ENCODE data around the gene RNF220.

The RNF220 gene

DNA sequence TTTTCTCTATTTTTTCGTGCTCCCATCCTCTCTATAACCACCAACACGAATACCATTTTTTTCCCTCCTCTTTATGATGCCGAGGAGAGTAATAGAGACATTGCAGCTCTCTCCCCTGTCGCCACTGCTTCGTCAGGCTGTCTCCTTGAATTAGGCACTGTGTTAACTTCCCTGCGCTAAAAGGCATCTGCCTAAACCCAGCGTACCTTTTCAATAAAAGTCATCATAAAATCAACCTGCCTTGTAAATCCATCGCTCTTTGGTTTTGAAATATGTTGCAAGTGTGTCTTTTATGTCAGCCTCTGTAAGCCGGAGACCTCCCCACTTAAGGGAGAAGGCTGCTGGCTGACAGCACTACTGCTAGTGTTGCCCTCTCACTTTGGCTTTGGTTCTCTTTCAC is 8.7 kb downstream of the RNF220 start:
- DNase-seq (ENCODE audit: insufficient read length, low spot score) (no peak), FAIRE-seq (no peak)
- no peak for TF ChIP-seq POLR2A (IDR thresholded peaks at IDR 0.05; ENCODE audit: low read depth, low read length)

DNA sequence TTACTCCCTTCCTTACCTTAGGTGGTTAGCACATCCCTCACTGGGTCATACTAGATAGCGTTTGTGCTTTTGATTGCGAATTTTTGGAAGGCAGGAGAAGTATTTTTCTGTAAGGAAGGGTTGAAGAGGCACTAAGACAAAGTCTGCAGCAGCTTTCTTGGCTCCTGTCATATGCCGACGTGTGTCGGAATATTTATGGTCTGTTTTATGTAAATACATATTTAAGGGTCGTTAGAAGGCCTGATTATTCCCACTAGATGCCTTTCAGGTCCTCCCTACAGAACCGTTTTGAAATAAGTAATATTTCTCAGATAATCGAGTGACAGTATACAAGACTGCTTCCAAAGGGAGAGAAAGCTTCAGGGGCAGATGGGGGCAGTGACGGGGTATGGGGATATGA is 10.0 kb downstream of the RNF220 start:
- FAIRE-seq (no peak), DNase-seq (ENCODE audit: insufficient read length, low spot score) (no peak)
- no peak for TF ChIP-seq POLR2A (IDR thresholded peaks at IDR 0.05; ENCODE audit: low read depth, low read length)

- no peak for TF ChIP-seq POLR2A (IDR thresholded peaks at IDR 0.05; ENCODE audit: low read depth, low read length)
- FAIRE-seq (no peak), DNase-seq (ENCODE audit: insufficient read length, low spot score) (no peak)
Measured at GRCh38 chr1:44416408-44416807, 11.4 kb downstream of the RNF220 start.

GRCh38 chr1:44417351-44418021 is 12.4 kb downstream of the RNF220 start:
- DNase-seq (ENCODE audit: insufficient read length, low spot score) (no peak), FAIRE-seq (no peak)
- no peak for TF ChIP-seq POLR2A (IDR thresholded peaks at IDR 0.05; ENCODE audit: low read depth, low read length)

GRCh38 chr1:44418022-44418673 is 13.1 kb downstream of the RNF220 start:
- DNase-seq (ENCODE audit: insufficient read length, low spot score) (no peak), FAIRE-seq (no peak)
- no peak for TF ChIP-seq POLR2A (IDR thresholded peaks at IDR 0.05; ENCODE audit: low read depth, low read length)

- no peak for DNase-seq (ENCODE audit: insufficient read length, low spot score)
- no peak for TF ChIP-seq POLR2A (IDR thresholded peaks at IDR 0.05; ENCODE audit: low read depth, low read length)
- no peak for FAIRE-seq
Measured at GRCh38 chr1:44419901-44420300, 14.8 kb downstream of the RNF220 start.

- FAIRE-seq (no peak), DNase-seq (ENCODE audit: insufficient read length, low spot score) (no peak)
- TF ChIP-seq POLR2A (IDR thresholded peaks at IDR 0.05; ENCODE audit: low read depth, low read length): no peak
Measured at GRCh38 chr1:44420535-44420934, 15.5 kb downstream of the RNF220 start.

- FAIRE-seq (no peak), DNase-seq (ENCODE audit: insufficient read length, low spot score) (no peak)
- TF ChIP-seq POLR2A (IDR thresholded peaks at IDR 0.05; ENCODE audit: low read depth, low read length): no peak
Measured at GRCh38 chr1:44421446-44421884, 16.4 kb downstream of the RNF220 start.

DNA sequence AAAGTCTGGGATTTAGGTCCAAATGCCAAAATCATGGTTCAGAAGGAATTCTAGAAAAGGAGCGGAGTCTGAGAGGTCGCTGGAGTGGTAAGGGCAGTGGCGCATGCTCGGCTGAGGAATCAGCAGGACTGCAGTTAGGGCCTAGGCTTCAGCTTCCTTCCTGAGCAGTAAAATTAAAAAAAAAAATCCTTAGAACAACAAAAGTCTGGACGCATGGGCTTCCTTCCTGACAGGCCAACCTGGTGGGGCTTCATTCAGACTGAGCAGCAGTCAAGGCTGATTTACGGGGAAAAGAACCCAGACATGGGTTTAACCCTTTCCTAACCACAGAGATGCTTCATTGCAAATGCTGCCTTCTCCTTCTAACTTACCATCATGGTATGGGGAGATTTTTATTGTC is 17.1 kb downstream of the RNF220 start:
- no peak for DNase-seq (ENCODE audit: insufficient read length, low spot score)
- FAIRE-seq: no peak
- no peak for TF ChIP-seq POLR2A (IDR thresholded peaks at IDR 0.05; ENCODE audit: low read depth, low read length)

DNA sequence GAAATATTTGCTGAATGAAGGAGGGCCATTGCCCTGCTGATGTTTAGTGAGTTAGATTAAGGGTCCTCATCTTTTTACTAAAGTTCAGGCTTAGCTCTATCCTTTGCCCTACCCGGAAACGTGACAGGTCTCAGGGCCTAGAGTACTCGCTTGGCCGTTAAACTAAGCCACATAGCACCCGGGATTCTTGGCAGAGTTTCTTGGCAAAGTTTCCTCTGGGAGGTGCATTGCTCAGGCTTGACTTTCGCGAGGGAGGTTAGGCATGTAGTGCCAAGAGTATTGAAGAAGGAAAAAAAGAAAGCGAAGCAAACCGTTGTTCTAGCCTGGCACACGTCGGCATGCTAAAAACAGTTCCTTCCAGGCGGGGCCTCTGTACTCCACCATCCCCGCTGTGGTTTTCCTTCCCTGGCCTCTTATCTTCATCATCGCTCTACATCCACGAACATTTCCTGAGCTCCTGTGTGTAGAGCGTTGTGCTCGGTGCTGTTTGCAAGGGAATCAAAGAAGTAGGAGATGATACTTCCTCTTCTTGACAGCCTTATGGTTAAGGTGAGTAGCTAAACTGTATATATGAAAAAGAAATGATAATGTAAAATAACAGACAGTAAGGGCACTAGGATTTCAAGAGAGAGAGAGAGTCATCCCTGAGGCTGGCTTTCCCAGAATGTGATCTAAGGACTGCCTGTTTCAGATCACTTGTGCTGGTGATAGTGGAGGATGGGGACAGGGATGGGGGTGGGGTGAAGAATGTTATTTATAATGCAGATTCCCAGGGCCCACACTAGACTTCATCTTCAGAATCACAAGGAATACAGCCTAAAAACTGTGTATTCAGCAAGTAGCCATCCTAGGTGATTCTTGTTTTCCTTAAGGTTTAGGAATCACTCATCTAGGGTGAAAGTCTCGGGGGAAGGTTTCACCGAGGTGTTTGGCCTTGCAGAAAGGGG is 18.8 kb downstream of the RNF220 start:
- no peak for TF ChIP-seq POLR2A (IDR thresholded peaks at IDR 0.05; ENCODE audit: low read depth, low read length)
- peak; percentile 81 for DNase-seq (ENCODE audit: insufficient read length, low spot score)
- peak; percentile 95 for FAIRE-seq

DNA sequence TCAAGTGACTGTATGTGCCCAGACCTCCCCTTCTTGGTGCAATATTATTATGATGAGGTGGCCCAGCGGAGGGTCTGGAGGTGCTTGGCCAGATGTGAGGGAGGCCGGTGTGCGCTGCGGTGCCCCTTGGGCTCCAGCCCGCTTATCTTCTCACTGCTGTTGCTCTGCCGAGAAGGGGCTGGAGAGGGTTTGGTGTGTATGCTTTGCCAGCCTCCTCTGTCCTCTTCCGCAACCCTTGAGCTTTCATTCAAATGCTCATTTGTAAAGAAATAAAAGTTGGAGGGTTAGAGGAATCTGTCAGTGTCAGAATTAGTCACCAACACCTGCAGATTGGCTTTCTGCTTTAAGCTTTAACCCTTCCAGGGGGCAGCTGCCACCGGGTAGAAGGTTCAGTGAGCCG is 19.7 kb downstream of the RNF220 start:
- no peak for FAIRE-seq
- no peak for DNase-seq (ENCODE audit: insufficient read length, low spot score)
- TF ChIP-seq POLR2A (IDR thresholded peaks at IDR 0.05; ENCODE audit: low read depth, low read length): no peak

DNA sequence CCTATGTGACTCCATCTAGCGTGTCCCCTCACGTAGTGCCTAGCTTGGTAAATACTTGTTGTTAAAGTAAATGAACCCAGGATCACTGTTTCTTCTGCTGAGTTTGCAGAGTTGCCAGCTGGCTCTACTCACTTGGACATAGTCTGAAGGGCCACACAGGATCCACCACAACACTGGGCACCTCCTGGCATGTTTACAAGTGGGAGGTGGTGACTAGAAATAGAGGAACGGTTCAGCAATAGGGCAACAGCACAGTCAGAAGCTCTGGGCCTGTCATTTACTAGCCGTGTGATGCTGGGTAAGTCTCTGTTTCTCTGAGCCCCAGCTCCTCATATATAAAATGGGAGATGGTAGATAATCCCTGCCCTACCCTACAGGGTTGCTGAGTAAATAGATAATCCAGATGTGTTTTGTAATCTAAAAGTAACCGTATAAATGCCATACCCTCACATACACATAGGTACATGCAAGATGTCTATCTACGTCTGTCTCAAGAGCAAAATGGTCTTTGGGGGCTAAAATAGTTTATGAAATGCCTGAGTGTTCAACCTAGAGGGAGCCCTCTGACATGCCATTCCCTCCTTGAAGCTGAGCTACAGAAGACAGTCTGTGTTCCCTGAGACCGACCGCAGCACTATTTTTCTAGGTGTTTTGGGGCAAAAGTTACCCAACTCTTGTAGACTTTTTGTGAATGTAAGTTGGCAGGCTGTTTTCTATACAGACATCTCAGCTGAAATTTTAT is 20.5 kb downstream of the RNF220 start:
- TF ChIP-seq POLR2A (IDR thresholded peaks at IDR 0.05; ENCODE audit: low read depth, low read length): no peak
- DNase-seq (ENCODE audit: insufficient read length, low spot score) (no peak), FAIRE-seq (peak; percentile 27)

DNA sequence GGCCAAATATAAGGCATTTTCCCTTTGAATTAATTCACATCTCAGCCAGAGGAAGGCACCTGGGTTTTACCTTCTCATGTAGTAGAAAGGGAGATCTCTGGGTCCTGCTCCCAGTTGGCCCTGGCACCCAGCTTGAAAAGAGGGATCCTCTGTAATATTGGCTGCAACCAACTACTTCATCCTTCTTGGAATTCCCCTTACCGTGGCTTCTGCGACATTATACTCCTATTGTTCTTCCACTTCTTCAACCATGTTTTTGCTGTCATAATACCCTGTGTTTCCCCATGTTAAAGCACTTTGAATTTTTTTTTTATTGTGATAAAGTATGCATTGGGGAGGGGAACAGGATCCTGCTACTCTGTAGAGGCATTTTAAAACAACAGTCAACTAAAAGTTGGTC is 26.8 kb downstream of the RNF220 start:
- no peak for FAIRE-seq
- no peak for DNase-seq (ENCODE audit: insufficient read length, low spot score)
- no peak for TF ChIP-seq POLR2A (IDR thresholded peaks at IDR 0.05; ENCODE audit: low read depth, low read length)

DNA sequence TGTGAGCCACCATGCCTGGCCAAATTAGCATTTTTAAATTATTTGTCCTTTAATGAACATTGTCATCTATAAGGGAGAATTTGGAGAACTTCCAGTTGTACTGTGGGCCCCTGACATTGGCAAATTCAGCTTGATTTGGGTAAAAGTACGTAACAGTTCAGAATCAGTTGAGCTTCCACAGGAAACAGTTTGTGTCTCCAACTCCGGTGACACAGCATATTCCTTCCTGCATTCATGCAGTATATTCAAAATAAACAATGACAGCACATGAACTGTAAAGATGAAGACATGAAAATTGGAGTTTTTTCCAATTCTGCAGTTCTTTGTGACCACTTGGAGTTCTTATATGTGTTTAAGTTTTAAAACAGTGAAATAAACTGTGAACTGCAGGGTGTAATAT is 28.2 kb downstream of the RNF220 start:
- FAIRE-seq (no peak), DNase-seq (ENCODE audit: insufficient read length, low spot score) (no peak)
- TF ChIP-seq POLR2A (IDR thresholded peaks at IDR 0.05; ENCODE audit: low read depth, low read length): no peak
